Stimulated activated CD8-positive, alpha-beta memory T cell treated with anti-CD3 and anti-CD28 coated beads, Interleukin-12 subunit alpha, Interleukin-12 subunit beta, amount 100 ng/mL, for 24 hours (primary cell): ENCODE results near the gene MTRFR.
"Not testable (repeated sequence)": the region's sequence is repeated elsewhere in the genome, so short reads cannot be mapped to it uniquely, and the experiment has no call there.

ENCODE experiments used
- DNase-seq: peaks from one replicate; pipeline ENCODE4 v3.0.0-alpha.2; 2020; ENCODE audit errors: extremely low read depth

The MTRFR gene

GRCh38 chr12:123248996-123249741 is 15.9 kb downstream of the MTRFR start:
- not testable (repeated sequence) for DNase-seq

- no peak for DNase-seq
Measured at GRCh38 chr12:123250471-123251383, 17.5 kb downstream of the MTRFR start.

GRCh38 chr12:123251403-123252076 is 18.3 kb downstream of the MTRFR start:
- no peak for DNase-seq

GRCh38 chr12:123252365-123252764 is 19.1 kb downstream of the MTRFR start:
- DNase-seq: not testable (repeated sequence)

GRCh38 chr12:123253641-123254459 is 20.6 kb downstream of the MTRFR start:
- no peak for DNase-seq

- DNase-seq: no peak
Measured at GRCh38 chr12:123254853-123255446, 21.7 kb downstream of the MTRFR start.

GRCh38 chr12:123258593-123258992 is 25.4 kb downstream of the MTRFR start:
- no peak for DNase-seq

- no peak for DNase-seq
Measured at GRCh38 chr12:123260081-123260480, 26.8 kb downstream of the MTRFR start.

- no peak for DNase-seq
Measured at GRCh38 chr12:123261196-123261595, 28.0 kb downstream of the MTRFR start.

GRCh38 chr12:123263196-123263817 is 30.1 kb downstream of the MTRFR start:
- DNase-seq: no peak

- no peak for DNase-seq
Measured at GRCh38 chr12:123264642-123265041, 31.4 kb downstream of the MTRFR start.

- no peak for DNase-seq
Measured at GRCh38 chr12:123265851-123266678, 32.8 kb downstream of the MTRFR start.

GRCh38 chr12:123266679-123267277 is 33.5 kb downstream of the MTRFR start:
- DNase-seq: no peak

GRCh38 chr12:123267335-123267920 is 34.2 kb downstream of the MTRFR start:
- no peak for DNase-seq

- no peak for DNase-seq
Measured at GRCh38 chr12:123267991-123268843, 35.0 kb downstream of the MTRFR start.

- DNase-seq: no peak
Measured at GRCh38 chr12:123268850-123269249, 35.6 kb downstream of the MTRFR start.

GRCh38 chr12:123269395-123269892 is 36.2 kb downstream of the MTRFR start:
- DNase-seq: no peak

- no peak for DNase-seq
Measured at GRCh38 chr12:123269896-123270213, 36.6 kb downstream of the MTRFR start.
